GM20000 (cell line): ENCODE measurements around the gene CDON.

Experiments used
- DNase-seq: peaks from one replicate; pipeline ENCODE4 v3.0.0; 2012; ENCODE audit warnings: low spot score
- TF ChIP-seq, protein P1 (sequence below): IDR thresholded peaks from 2 replicates; pipeline ENCODE4 v1.5.1; 2012; ENCODE audit warnings: mild to moderate bottlenecking, control low read depth; ENCODE audit errors: extremely low read depth, missing control alignments

The CDON gene

DNA sequence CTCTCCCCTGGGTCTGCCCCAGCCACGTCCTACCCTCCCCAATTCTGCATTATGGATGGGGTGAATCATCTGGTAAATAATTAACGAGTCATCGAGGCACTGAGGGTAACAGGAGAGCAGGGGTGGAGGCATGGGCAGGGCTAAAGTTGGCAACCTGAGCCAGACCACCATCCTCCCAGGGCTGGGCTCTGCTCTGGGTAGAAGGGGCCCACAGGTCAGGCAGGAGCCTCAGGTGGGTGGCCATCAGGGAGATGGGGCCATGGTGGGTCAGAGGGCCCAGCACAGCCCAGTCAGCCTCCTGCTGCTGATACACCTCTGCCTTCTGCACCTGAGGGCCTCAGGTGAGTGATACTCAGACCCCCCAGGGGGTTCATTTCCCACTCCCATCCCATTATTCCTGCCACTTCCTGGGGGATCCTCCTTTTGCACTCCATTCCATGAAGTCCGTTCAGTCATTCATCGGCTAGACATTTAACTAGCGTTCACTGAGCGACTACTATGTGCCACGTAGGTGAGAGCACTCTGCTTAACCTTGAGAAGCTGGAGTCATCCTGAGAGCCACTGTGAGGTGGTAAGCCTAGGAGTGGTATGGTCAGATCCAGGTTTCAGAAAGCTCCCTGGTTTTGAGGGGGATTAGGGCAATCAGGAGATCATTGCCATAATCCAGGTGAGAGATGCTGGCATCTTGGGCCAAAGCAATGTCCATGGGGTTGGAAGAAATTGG is 116.7 kb downstream of the CDON start, which contains the start of gene VSIG10L2:
TSS of gene VSIG10L2 (plus strand) at position 248 of the 724 bp plus-strand sequence. CDS start at position 260, 12 bp downstream.
- DNase-seq: no peak
- TF ChIP-seq, protein P1, sequence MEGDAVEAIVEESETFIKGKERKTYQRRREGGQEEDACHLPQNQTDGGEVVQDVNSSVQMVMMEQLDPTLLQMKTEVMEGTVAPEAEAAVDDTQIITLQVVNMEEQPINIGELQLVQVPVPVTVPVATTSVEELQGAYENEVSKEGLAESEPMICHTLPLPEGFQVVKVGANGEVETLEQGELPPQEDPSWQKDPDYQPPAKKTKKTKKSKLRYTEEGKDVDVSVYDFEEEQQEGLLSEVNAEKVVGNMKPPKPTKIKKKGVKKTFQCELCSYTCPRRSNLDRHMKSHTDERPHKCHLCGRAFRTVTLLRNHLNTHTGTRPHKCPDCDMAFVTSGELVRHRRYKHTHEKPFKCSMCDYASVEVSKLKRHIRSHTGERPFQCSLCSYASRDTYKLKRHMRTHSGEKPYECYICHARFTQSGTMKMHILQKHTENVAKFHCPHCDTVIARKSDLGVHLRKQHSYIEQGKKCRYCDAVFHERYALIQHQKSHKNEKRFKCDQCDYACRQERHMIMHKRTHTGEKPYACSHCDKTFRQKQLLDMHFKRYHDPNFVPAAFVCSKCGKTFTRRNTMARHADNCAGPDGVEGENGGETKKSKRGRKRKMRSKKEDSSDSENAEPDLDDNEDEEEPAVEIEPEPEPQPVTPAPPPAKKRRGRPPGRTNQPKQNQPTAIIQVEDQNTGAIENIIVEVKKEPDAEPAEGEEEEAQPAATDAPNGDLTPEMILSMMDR: no peak

DNA sequence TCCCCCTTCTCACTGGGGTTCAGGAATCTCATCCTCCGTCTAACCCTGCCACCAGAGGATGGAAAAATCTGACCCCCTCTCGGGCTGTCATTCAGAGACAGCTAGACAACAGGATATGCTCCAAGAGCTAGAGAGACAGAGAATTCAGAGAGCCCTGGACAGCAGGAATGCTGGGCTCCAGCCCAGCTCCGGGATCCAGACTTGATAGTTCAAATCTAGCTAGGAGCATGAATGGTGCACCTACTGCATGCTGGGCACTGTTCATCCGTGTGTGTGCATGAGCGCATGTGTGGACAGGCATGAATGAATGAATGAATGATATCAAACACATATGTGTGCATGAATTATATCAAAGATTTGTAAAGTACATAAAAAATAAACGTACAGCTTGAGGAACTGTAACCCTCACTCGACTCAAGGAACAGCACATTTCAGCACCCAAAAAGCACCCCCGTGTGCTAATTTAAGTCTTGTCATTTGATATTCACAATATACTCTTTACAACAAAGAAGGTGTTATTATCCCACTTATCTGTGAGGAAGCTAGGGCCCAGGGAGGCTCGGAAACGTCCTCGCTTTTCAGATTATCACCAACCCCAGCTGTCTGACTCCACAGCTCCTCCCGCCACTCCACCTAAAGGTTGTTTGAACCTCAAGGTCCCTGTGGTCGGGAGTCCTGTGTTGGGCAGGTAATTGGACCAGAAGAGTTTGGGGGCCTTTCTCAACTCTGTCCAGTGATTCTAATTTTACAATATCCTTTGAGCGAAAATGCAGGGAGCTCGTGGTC is 117.5 kb downstream of the CDON start:
- DNase-seq: no peak
- TF ChIP-seq, protein P1: no peak

DNA sequence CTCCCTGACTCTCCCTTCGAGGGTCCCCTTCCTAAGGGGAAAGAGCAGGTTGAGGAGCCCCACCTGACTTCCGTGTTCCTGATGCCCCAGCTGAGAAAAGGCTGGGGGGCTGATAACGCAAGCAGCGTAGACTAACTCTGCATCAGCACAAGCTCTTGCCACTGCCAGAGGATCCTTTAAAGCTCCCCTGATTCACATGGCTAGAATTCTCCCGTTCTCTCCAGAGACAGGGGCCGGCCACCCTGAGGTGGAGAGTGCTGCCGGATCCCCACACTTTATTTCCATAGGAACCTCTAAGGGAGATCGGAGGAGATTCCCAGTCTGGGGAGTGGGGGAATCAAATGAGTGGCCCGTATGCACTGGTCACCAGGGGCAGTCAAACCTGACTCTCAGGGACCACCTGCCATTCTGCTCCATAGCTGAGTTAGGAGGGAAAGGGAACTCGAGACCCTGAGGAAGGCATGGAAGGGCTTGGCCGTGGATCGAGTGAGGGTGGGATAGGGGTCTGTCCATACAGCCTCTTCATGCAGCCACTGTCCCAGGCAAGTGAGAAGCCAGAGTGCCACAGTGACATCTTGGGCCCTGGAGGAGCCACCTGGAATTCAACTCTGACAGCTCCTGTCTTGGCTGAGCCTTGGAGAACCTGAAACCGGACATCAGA is 118.2 kb downstream of the CDON start:
- DNase-seq: no peak
- TF ChIP-seq, protein P1: no peak

DNA sequence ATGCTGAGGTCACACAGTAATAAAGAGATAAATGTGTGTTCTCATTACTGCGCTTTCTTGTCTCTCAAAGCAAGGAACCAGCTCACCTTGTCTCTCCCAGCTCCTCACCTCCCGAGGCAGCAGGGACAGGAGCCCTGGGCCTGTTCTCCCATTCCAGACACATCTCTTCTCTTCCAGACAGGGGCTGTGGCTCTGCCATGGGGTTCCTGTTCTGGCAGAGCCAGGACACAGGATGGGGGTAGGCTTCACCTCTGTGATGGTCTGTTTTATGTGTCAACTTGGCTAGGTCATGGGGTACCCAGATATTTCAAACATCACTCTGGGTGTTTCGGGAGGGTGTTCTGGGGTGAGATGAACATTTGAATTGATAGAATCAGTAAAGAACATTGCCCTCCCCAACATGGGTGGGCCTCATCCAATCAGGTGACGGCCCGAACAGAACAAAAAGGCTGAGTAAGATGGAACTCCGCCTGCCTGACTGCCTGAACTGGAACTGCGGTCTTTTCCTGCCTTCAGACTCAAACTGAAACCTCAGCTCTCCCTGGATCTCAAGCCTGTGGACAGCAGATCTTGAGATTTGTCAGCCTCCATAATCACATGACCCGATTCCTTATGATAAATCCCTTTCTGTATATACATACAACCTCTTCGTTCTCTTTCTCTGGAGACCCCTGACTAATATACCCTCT is 118.9 kb downstream of the CDON start:
- DNase-seq: no peak
- TF ChIP-seq, protein P1: no peak

DNA sequence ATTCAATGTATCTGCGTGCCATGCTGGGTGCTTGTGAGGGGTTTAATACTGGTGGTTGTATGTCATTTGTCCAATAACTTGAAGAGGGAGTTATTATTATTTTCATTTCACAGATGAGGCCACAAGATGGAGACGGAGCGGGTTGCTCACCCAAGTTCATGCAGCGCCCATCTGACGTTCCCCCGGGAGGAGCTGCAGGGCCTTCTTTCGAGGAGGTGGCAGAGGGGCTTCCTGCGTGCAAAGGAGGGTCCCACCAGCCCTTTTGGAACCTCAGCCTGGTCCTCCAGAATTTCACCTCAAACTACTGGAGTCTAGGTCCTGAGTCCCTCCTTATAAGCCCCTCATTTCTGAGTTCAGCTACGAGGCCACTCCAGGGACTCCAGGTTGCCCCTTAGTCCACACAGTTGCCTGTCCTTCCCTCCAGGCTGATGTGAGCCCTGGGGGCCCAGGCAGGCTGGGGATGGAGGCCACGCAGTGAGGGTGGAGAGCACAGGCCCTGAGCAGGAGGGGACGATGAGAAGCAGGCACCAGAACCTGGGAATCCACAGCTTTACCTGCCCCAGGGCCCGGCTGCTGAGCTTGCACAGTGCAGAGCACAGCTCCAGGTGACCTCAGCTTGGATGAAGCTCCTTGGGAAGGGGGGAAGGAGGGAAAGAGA is 119.8 kb downstream of the CDON start:
- DNase-seq: no peak
- TF ChIP-seq, protein P1: no peak

DNA sequence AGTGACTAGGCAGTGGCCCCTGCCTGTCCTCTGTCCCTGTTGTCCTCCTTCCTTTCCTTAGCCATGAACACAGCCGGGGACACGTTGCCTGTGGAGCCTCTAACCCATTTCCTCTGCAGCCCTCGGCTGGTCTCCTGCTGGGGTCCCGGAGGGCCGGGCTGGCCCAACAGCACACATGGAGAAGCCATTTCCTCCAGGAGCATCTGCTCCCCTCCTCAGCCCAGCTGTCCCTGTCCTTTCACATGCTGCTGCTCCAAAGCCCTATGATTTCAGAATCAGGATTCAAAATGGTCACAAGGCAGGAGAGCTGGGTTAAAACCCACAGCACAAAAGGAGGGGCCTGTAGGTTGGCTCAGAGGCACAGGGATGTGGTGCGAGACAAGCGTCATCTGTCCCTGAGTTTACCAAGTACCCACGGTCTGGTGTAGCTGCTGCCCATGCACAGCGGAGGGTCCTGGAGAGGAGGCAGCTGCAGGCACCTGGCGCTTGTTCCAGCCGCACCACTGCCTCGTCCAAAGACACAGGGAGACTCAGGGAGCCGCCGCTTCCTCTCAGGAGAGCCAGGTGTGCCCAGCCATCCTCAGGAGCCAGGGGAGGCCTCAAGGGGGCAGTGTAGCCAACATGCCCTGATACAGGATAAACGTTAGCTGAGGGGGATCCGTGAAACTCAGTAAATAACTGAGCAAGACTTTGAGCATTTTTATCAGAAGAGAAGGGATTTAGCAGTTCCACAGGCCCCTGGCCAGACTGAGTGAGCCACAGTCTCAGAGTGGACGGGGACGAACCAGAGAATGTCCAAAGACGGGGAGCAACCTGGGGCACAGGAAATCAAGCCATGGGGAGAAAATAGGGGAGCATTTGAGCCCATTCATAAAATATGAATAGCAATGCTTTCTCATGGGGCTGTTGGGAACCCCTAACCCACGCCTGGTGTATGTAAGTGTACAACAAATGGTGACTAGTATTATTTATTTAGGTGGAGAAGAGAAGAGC is 120.8 kb downstream of the CDON start:
- DNase-seq: peak; percentile 71

More for the DNA sequence above, 120.8 kb downstream of the CDON start:
- TF ChIP-seq, protein P1: peak; percentile 42
